WTC11 (cell line): ENCODE data around the gene RPTOR. TPM values are rescaled to one million over a fixed set of nuclear protein-coding genes. Genes with fewer than 3 reads are reported as not detected.

Experiments
- ATAC-seq: fragments of 200-7000 bp; cut with Tn5 transposase; 2 replicates; pipeline ENCODE4 v1.10.0; 2021; ENCODE audit warnings: mild to moderate bottlenecking, moderate library complexity
- CTCF ChIA-PET: fragments of 300-600 bp; sonication (Branson Sonifier 250); formaldehyde crosslinking; loops from one replicate; lab custom pipeline; 2021; ENCODE audit warnings: antibody characterized with exemption; lab: Charles Lee
- POLR2A ChIA-PET: fragments of 350-600 bp; sonication (Branson Sonifier 250); formaldehyde crosslinking; loops from one replicate; lab custom pipeline; 2021; ENCODE audit warnings: antibody characterized with exemption; lab: Charles Lee
- DNase-seq: peaks from one replicate; pipeline ENCODE4 v3.0.0; 2021; ENCODE audit warnings: low spot score
- H3K27ac Mint-ChIP-seq: 2 replicates; pipeline ENCODE4 v1.8.0; 2021; ENCODE audit warnings: mixed read lengths
- H3K27me3 Mint-ChIP-seq: 2 replicates; pipeline ENCODE4 v1.8.0; 2021; ENCODE audit warnings: low read depth, mild to moderate bottlenecking, moderate library complexity, mixed read lengths
- H3K36me3 Mint-ChIP-seq: 2 replicates; pipeline ENCODE4 v1.8.0; 2021; ENCODE audit warnings: mixed read lengths
- H3K4me1 Mint-ChIP-seq: 2 replicates; pipeline ENCODE4 v1.8.0; 2022; ENCODE audit warnings: mixed read lengths
- H3K4me3 Mint-ChIP-seq: 2 replicates; pipeline ENCODE4 v1.8.0; 2021; ENCODE audit warnings: mild to moderate bottlenecking, moderate library complexity, mixed read lengths
- H3K9me3 Mint-ChIP-seq: 2 replicates; pipeline ENCODE4 v1.8.0; 2021; ENCODE audit warnings: mixed read lengths
- CBFB ChIP-seq: sonication (generic); formaldehyde crosslinking; IDR thresholded peaks from 2 replicates; pipeline ENCODE4 v1.8.1; 2022; ENCODE audit warnings: mild to moderate bottlenecking, low read depth, missing genetic modification reagents
- CREM ChIP-seq: sonication (generic); formaldehyde crosslinking; IDR thresholded peaks from 2 replicates; pipeline ENCODE4 v1.8.1; 2022; ENCODE audit warnings: mild to moderate bottlenecking, missing genetic modification reagents, moderate library complexity
- EMX1 ChIP-seq: fragments of 250-450 bp; sonication (Bioruptor Pico); IDR thresholded peaks from 2 replicates; pipeline ENCODE4 v1.8.0; 2021; ENCODE audit warnings: mild to moderate bottlenecking
- FOXP1 ChIP-seq: sonication (generic); formaldehyde crosslinking; IDR thresholded peaks from 2 replicates; pipeline ENCODE4 v1.8.0; 2022; ENCODE audit warnings: missing genetic modification reagents, mild to moderate bottlenecking, moderate library complexity, borderline replicate concordance
- IRF2 ChIP-seq: sonication (generic); formaldehyde crosslinking; IDR thresholded peaks from 2 replicates; pipeline ENCODE4 v1.8.0; 2022; ENCODE audit warnings: low read depth, missing genetic modification reagents, borderline replicate concordance
- MXD4 ChIP-seq: fragments of 250-450 bp; sonication (Bioruptor Pico); IDR thresholded peaks from 2 replicates; pipeline ENCODE4 v1.8.0; 2021; ENCODE audit warnings: mild to moderate bottlenecking, moderate library complexity, borderline replicate concordance
- NR3C1 ChIP-seq: sonication (generic); formaldehyde crosslinking; conservative IDR thresholded peaks from 2 replicates; pipeline ENCODE4 v1.8.1; 2023; ENCODE audit warnings: low read depth, mild to moderate bottlenecking, missing genetic modification reagents
- RELA ChIP-seq: sonication (generic); formaldehyde crosslinking; IDR thresholded peaks from 2 replicates; pipeline ENCODE4 v1.8.1; 2022; ENCODE audit warnings: missing genetic modification reagents, mild to moderate bottlenecking, borderline replicate concordance
- TEAD1 ChIP-seq: sonication (generic); formaldehyde crosslinking; IDR thresholded peaks from 2 replicates; pipeline ENCODE4 v1.8.0; 2022; ENCODE audit warnings: mild to moderate bottlenecking, missing genetic modification reagents
- ZBTB21 ChIP-seq: sonication (generic); formaldehyde crosslinking; IDR thresholded peaks from 2 replicates; pipeline ENCODE4 v1.8.1; 2023; ENCODE audit warnings: mild to moderate bottlenecking, missing genetic modification reagents, borderline replicate concordance
- ZNF219 ChIP-seq: sonication (generic); formaldehyde crosslinking; IDR thresholded peaks from 2 replicates; pipeline ENCODE4 v1.8.0; 2023; ENCODE audit warnings: missing genetic modification reagents, mild to moderate bottlenecking, borderline replicate concordance
- ZNF232 ChIP-seq: sonication (generic); formaldehyde crosslinking; IDR thresholded peaks from 2 replicates; pipeline ENCODE4 v1.8.0; 2022; ENCODE audit warnings: mild to moderate bottlenecking, missing genetic modification reagents
- ZNF317 ChIP-seq: sonication (generic); formaldehyde crosslinking; IDR thresholded peaks from 2 replicates; pipeline ENCODE4 v1.8.1; 2023; ENCODE audit warnings: low read depth, mild to moderate bottlenecking, moderate library complexity, missing genetic modification reagents, borderline replicate concordance
- ZNF416 ChIP-seq: fragments of 250-450 bp; sonication (Bioruptor Pico); IDR thresholded peaks from 2 replicates; pipeline ENCODE4 v1.9.0; 2021; ENCODE audit warnings: mild to moderate bottlenecking, inconsistent platforms
- total RNA-seq: library from RNA; stranded (reverse); gene quantifications from 3 replicates; pipeline ENCODE4 v1.2.3, GENCODE V29; 2021
- TF ChIP-seq, protein P1 (sequence below): sonication (generic); formaldehyde crosslinking; IDR thresholded peaks from 2 replicates; pipeline ENCODE4 v1.8.1; 2023; ENCODE audit warnings: mild to moderate bottlenecking, missing genetic modification reagents, moderate library complexity
- TF ChIP-seq, protein P2 (sequence below): sonication (generic); formaldehyde crosslinking; conservative IDR thresholded peaks from 2 replicates; pipeline ENCODE4 v1.8.1; 2023; ENCODE audit warnings: mild to moderate bottlenecking, low read depth, missing genetic modification reagents, moderate library complexity
- TF ChIP-seq, protein P3 (sequence below): sonication (generic); formaldehyde crosslinking; IDR thresholded peaks from 2 replicates; pipeline ENCODE4 v1.8.0; 2023; ENCODE audit warnings: mild to moderate bottlenecking, missing genetic modification reagents
- TF ChIP-seq, protein P4 (sequence below): sonication (generic); formaldehyde crosslinking; IDR thresholded peaks from 2 replicates; pipeline ENCODE4 v1.8.1; 2022; ENCODE audit warnings: mild to moderate bottlenecking, moderate library complexity, missing genetic modification reagents
- TF ChIP-seq, protein P5 (sequence below): sonication (generic); formaldehyde crosslinking; IDR thresholded peaks from 2 replicates; pipeline ENCODE4 v1.8.1; 2022; ENCODE audit warnings: missing genetic modification reagents, borderline replicate concordance
- TF ChIP-seq, protein P6 (sequence below): sonication (generic); formaldehyde crosslinking; IDR thresholded peaks from 2 replicates; pipeline ENCODE4 v1.8.0; 2022; ENCODE audit warnings: mild to moderate bottlenecking, missing genetic modification reagents
- TF ChIP-seq, protein P7 (sequence below): sonication (generic); formaldehyde crosslinking; IDR thresholded peaks from 2 replicates; pipeline ENCODE4 v1.8.0; 2022; ENCODE audit warnings: mild to moderate bottlenecking, missing genetic modification reagents
- TF ChIP-seq, protein P8 (sequence below): fragments of 250-450 bp; sonication (Bioruptor Pico); conservative IDR thresholded peaks from 2 replicates; pipeline ENCODE4 v1.9.0; 2021; ENCODE audit warnings: mild to moderate bottlenecking

Gene RPTOR
- total RNA-seq, 1 experiment from 2014 or later = 41.0 TPM

DNA sequence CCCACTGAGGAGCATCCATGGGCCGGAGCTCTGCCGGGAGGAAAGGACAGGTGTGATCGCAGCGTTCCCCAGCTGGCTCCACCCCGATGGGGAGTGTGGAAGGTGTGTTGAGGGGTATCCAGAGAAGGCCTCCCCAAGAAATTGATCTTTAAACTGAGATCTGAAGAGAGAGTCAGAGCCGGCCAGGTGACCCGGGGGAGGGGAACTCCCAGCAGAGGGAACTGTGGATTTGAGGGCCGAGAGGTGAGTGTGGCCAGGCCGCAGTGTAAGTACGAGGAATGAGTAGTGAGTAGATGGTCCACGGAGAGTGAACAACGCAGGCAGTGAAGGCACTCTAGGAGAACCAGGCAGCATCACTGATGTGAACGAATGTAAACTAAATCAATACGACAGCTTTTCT, 80.2 kb downstream of the RPTOR start:
- Mint-ChIP-seq H3K27me3 (no peaks in the 10 kb centered on the region), H3K27ac (peak overlapping the region; percentile 65; the same call in 1 of the 2 replicates), H3K36me3 (peaks cover 3% of the 10 kb centered on the region), H3K9me3 (no peaks in the 10 kb centered on the region), H3K4me3 (no peak overlapping the region), H3K4me1 (peaks cover 13% of the 10 kb centered on the region)
- DNase-seq (no peak), ATAC-seq (no peak)
- POLR2A ChIA-PET = no interaction called here
- CTCF ChIA-PET = interaction anchor here (1.2 kb wide), 1 partner anchor 25 kb away, joined by 3 read pairs; no protein-coding TSS in a partner anchor
- TF ChIP-seq, protein P1, sequence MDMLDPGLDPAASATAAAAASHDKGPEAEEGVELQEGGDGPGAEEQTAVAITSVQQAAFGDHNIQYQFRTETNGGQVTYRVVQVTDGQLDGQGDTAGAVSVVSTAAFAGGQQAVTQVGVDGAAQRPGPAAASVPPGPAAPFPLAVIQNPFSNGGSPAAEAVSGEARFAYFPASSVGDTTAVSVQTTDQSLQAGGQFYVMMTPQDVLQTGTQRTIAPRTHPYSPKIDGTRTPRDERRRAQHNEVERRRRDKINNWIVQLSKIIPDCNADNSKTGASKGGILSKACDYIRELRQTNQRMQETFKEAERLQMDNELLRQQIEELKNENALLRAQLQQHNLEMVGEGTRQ = no peak
- TF ChIP-seq, protein P2, sequence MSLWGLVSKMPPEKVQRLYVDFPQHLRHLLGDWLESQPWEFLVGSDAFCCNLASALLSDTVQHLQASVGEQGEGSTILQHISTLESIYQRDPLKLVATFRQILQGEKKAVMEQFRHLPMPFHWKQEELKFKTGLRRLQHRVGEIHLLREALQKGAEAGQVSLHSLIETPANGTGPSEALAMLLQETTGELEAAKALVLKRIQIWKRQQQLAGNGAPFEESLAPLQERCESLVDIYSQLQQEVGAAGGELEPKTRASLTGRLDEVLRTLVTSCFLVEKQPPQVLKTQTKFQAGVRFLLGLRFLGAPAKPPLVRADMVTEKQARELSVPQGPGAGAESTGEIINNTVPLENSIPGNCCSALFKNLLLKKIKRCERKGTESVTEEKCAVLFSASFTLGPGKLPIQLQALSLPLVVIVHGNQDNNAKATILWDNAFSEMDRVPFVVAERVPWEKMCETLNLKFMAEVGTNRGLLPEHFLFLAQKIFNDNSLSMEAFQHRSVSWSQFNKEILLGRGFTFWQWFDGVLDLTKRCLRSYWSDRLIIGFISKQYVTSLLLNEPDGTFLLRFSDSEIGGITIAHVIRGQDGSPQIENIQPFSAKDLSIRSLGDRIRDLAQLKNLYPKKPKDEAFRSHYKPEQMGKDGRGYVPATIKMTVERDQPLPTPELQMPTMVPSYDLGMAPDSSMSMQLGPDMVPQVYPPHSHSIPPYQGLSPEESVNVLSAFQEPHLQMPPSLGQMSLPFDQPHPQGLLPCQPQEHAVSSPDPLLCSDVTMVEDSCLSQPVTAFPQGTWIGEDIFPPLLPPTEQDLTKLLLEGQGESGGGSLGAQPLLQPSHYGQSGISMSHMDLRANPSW (CRISPR knock-in tag) = no peak
- TF ChIP-seq TEAD1 (CRISPR knock-in tag) = no peak
- no peak for TF ChIP-seq NR3C1 (CRISPR knock-in tag)
- TF ChIP-seq, protein P3, sequence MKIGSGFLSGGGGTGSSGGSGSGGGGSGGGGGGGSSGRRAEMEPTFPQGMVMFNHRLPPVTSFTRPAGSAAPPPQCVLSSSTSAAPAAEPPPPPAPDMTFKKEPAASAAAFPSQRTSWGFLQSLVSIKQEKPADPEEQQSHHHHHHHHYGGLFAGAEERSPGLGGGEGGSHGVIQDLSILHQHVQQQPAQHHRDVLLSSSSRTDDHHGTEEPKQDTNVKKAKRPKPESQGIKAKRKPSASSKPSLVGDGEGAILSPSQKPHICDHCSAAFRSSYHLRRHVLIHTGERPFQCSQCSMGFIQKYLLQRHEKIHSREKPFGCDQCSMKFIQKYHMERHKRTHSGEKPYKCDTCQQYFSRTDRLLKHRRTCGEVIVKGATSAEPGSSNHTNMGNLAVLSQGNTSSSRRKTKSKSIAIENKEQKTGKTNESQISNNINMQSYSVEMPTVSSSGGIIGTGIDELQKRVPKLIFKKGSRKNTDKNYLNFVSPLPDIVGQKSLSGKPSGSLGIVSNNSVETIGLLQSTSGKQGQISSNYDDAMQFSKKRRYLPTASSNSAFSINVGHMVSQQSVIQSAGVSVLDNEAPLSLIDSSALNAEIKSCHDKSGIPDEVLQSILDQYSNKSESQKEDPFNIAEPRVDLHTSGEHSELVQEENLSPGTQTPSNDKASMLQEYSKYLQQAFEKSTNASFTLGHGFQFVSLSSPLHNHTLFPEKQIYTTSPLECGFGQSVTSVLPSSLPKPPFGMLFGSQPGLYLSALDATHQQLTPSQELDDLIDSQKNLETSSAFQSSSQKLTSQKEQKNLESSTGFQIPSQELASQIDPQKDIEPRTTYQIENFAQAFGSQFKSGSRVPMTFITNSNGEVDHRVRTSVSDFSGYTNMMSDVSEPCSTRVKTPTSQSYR (CRISPR knock-in tag) = no peak
- TF ChIP-seq, protein P4, sequence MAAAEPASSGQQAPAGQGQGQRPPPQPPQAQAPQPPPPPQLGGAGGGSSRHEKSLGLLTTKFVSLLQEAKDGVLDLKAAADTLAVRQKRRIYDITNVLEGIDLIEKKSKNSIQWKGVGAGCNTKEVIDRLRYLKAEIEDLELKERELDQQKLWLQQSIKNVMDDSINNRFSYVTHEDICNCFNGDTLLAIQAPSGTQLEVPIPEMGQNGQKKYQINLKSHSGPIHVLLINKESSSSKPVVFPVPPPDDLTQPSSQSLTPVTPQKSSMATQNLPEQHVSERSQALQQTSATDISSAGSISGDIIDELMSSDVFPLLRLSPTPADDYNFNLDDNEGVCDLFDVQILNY (CRISPR knock-in tag) = no peak
- TF ChIP-seq ZNF219 (CRISPR knock-in tag) = no peak
- no peak for TF ChIP-seq MXD4
- no peak for TF ChIP-seq EMX1
- TF ChIP-seq ZNF317 (CRISPR knock-in tag) = no peak
- TF ChIP-seq, protein P5, sequence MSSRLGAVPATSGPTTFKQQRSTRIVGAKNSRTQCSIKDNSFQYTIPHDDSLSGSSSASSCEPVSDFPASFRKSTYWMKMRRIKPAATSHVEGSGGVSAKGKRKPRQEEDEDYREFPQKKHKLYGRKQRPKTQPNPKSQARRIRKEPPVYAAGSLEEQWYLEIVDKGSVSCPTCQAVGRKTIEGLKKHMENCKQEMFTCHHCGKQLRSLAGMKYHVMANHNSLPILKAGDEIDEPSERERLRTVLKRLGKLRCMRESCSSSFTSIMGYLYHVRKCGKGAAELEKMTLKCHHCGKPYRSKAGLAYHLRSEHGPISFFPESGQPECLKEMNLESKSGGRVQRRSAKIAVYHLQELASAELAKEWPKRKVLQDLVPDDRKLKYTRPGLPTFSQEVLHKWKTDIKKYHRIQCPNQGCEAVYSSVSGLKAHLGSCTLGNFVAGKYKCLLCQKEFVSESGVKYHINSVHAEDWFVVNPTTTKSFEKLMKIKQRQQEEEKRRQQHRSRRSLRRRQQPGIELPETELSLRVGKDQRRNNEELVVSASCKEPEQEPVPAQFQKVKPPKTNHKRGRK (CRISPR knock-in tag) = no peak
- no peak for TF ChIP-seq CBFB (CRISPR knock-in tag)
- TF ChIP-seq, all 79 proteins: peak for 0

DNA sequence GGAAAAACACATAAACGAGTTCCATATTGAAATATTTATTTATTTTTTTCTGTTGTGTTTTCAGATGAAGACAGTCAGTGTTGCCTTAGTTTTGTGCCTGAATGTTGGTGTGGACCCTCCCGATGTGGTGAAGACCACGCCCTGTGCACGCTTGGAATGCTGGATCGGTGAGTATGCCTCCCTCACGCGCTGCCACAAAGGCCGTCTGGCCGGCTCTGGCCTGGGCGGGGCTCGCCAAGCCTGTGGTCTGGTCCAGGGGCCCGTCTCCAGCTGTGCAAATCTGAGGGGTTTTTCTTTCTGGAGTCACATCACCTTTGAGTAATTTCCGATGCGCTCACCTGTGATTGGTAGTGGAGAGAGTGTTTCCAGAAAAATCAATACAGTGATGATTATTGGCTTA, 81.0 kb downstream of the RPTOR start:
- CTCF ChIA-PET = interaction anchor here (1.2 kb wide), 1 partner anchor 24 kb away, joined by 3 read pairs; no protein-coding TSS in a partner anchor
- Mint-ChIP-seq H3K27me3 (no peaks in the 10 kb centered on the region), H3K4me3 (no peak overlapping the region), H3K4me1 (peaks cover 11% of the 10 kb centered on the region), H3K36me3 (peaks cover 3% of the 10 kb centered on the region), H3K9me3 (no peaks in the 10 kb centered on the region), H3K27ac (no peak overlapping the region)
- DNase-seq (no peak), ATAC-seq (no peak)
- POLR2A ChIA-PET = no interaction called here
- TF ChIP-seq ZBTB21 (CRISPR knock-in tag) (no peak), RELA (CRISPR knock-in tag) (no peak), IRF2 (CRISPR knock-in tag) (no peak), ZNF416 (CRISPR knock-in tag) (no peak), CREM (no peak), ZNF232 (CRISPR knock-in tag) (no peak), FOXP1 (CRISPR knock-in tag) (no peak), NR3C1 (CRISPR knock-in tag) (no peak)
- TF ChIP-seq, protein P6, sequence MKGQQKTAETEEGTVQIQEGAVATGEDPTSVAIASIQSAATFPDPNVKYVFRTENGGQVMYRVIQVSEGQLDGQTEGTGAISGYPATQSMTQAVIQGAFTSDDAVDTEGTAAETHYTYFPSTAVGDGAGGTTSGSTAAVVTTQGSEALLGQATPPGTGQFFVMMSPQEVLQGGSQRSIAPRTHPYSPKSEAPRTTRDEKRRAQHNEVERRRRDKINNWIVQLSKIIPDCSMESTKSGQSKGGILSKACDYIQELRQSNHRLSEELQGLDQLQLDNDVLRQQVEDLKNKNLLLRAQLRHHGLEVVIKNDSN (CRISPR knock-in tag) = no peak
- TF ChIP-seq, protein P1 = no peak
- TF ChIP-seq, protein P7, sequence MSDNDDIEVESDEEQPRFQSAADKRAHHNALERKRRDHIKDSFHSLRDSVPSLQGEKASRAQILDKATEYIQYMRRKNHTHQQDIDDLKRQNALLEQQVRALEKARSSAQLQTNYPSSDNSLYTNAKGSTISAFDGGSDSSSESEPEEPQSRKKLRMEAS (CRISPR knock-in tag) = no peak
- TF ChIP-seq, protein P8, sequence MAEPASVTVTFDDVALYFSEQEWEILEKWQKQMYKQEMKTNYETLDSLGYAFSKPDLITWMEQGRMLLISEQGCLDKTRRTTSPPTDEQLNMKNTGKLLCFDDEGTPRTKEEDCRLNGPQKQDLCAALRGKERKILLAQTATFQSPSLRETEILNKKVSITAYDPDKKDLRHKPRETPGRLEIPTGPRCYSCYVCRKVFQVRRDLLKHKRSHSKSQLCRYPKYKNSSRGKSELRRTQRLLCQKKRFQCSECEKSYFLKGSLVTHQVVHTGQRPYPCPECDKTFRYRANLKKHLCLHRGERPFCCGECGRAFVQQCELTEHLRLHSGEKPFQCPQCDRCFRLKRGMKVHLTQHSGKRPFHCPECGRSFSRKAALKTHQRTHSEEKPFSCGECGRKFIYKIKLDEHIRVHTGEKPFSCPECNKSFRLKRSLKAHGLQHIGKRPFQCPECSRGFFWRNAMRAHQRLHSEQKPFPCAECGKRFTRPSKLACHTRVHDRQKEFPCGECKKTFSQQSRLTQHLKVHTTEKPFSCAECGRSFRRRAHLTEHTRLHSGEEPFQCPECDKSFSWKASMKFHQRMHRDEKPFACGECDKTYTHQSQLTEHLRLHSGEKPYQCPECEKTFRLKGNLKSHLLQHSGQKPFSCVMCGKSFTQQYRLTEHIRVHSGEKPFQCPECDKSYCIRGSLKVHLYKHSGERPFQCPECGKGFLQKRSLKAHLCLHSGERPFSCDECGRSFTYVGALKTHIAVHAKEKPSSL (CRISPR knock-in tag) = no peak
